WERI-Rb-1 (cell line): ENCODE results near the gene RTP3.

Source experiments
- DNase-seq: peaks from one replicate; pipeline ENCODE4 v3.0.0-alpha.2; 2020
- H3K27ac ChIP-seq: fragments of 250-450 bp; sonication (Bioruptor Pico); 2 replicates; pipeline ENCODE4 v1.5.1; 2020; ENCODE audit warnings: mild to moderate bottlenecking, moderate library complexity
- H3K27me3 ChIP-seq: fragments of 250-450 bp; sonication (Bioruptor Pico); 2 replicates; pipeline ENCODE4 v1.5.1; 2021; ENCODE audit warnings: mild to moderate bottlenecking, low read depth, moderate library complexity; ENCODE audit not compliant: insufficient read depth, severe bottlenecking
- H3K36me3 ChIP-seq: fragments of 250-450 bp; sonication (Bioruptor Pico); 2 replicates; pipeline ENCODE4 v1.5.1; 2020; ENCODE audit warnings: mild to moderate bottlenecking, moderate library complexity
- H3K4me3 ChIP-seq: 2 replicates; pipeline ENCODE4 v1.5.1; 2011; ENCODE audit warnings: low read depth, mild to moderate bottlenecking, control low read depth, low read length
- H3K9me3 ChIP-seq: fragments of 250-450 bp; sonication (Bioruptor Pico); 2 replicates; pipeline ENCODE4 v1.5.1; 2021; ENCODE audit warnings: mild to moderate bottlenecking, moderate library complexity; ENCODE audit not compliant: severe bottlenecking
- TF ChIP-seq, protein P1 (sequence below): IDR thresholded peaks from 2 replicates; pipeline ENCODE4 v1.5.1; 2011; ENCODE audit warnings: low read depth, mild to moderate bottlenecking, control low read depth, inconsistent platforms, low read length

Gene RTP3

DNA sequence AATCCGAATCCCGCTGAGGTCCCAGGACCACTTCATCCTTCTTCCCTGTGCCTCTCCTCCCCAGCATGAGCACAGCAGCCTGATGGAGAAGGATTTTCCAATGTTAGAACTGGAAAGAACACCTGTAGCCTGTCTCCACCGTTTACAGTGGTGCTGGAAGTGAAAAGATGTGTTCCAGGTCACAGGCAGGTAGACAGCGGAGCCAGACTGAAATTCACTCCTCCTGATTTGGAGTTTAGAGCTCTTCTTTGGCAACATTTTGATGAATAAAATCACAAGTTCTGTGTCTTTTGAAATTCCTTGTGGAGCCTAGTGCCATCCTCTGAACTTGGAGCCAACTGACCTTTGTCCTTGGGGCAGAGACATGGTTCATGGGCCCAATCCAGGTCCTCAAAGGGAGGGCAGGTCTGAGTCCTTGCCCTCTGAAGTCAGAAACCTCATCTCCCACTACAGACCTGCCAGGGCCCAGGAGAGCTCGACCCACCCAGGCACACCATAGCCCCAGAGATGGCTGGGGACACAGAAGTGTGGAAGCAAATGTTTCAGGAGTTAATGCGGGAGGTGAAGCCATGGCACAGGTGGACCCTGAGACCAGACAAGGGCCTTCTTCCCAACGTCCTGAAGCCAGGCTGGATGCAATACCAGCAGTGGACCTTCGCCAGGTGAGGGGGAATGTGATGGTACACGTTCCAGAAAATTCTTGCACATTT, at the start of gene RTP3:
RTP3 (plus strand) TSS at position 421 of the 710 bp plus-strand sequence; CDS start at position 508, 87 bp downstream.
- Histone ChIP-seq H3K27me3 (no peaks in the 10 kb centered on the region), H3K4me3 (no peak within 1 kb of the TSS), H3K9me3 (no peaks in the 10 kb centered on the region), H3K36me3 (no peaks in the 10 kb centered on the region), H3K27ac (no peak within 1 kb of the TSS)
- TF ChIP-seq, protein P1, sequence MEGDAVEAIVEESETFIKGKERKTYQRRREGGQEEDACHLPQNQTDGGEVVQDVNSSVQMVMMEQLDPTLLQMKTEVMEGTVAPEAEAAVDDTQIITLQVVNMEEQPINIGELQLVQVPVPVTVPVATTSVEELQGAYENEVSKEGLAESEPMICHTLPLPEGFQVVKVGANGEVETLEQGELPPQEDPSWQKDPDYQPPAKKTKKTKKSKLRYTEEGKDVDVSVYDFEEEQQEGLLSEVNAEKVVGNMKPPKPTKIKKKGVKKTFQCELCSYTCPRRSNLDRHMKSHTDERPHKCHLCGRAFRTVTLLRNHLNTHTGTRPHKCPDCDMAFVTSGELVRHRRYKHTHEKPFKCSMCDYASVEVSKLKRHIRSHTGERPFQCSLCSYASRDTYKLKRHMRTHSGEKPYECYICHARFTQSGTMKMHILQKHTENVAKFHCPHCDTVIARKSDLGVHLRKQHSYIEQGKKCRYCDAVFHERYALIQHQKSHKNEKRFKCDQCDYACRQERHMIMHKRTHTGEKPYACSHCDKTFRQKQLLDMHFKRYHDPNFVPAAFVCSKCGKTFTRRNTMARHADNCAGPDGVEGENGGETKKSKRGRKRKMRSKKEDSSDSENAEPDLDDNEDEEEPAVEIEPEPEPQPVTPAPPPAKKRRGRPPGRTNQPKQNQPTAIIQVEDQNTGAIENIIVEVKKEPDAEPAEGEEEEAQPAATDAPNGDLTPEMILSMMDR, result no peak
- no peak for DNase-seq

DNA sequence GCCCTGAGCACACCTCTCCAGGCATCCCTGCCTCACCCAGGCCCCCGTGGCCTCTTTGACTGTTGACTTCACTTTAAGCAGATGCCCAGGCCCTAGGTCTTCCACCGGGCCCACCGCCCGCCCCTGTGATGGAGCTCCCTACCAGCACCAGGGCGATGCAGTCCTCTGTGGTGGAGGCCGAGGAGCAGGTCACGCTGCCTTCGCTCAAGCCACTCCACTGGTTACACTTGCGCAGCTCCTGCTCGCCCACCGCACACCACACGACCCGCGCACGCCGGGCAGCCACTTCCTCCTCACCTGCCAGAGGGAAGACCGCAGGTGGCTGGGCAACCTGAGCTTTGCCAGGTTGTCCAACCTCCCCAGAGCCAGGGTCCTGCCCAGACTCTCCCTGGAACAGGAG, 49.1 kb upstream of the RTP3 start:
- Histone ChIP-seq H3K27me3 (no peaks in the 10 kb centered on the region), H3K4me3 (no peak overlapping the region), H3K36me3 (no peaks in the 10 kb centered on the region), H3K9me3 (no peaks in the 10 kb centered on the region), H3K27ac (no peak overlapping the region)
- no peak for DNase-seq
- TF ChIP-seq, protein P1, result no peak

DNA sequence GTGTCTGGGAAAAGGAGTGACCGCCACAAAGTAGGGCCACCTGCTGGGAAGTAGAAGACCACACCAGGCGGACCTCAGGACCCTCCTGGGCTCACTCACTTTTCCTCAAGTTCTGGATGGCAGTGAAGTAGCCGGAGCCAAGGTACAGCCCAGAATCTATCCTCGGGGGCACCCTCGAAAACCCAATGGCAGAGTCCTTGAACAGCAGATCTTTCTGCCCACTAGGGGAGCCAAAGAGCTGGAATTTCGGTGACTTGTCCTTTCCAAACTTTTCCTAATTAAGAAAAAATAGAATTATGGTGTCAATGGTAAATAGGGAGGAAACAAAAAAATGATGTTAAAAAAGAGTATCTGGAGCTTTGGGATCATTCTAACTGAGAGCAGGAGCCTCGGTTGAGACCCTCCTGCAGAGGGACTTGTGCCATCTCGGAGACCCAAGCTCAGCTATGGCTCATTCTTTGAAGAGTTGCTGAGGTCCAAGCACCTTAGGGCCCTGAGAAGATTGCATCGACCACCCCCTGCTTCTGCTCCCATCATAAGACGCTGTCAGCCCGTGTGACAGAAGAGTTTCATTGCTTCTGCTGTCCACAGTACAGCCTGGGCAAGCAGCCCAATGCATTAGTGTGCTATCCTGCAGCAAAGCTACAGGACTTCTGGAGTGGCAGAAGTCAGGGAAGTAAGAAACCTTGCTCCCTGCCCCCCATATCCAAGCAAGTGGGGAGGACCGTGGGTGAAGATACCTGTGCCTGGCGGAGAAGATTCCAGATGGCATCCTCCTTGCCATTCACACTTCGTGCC, 47.8 kb upstream of the RTP3 start:
- no peak for DNase-seq
- no peaks in the 10 kb centered on the region for H3K36me3 ChIP-seq
- H3K9me3 ChIP-seq, result no peaks in the 10 kb centered on the region
- TF ChIP-seq, protein P1, result peak; percentile 60
- H3K4me3 ChIP-seq, result no peak overlapping the region
- no peaks in the 10 kb centered on the region for H3K27me3 ChIP-seq
- no peak overlapping the region for H3K27ac ChIP-seq

DNA sequence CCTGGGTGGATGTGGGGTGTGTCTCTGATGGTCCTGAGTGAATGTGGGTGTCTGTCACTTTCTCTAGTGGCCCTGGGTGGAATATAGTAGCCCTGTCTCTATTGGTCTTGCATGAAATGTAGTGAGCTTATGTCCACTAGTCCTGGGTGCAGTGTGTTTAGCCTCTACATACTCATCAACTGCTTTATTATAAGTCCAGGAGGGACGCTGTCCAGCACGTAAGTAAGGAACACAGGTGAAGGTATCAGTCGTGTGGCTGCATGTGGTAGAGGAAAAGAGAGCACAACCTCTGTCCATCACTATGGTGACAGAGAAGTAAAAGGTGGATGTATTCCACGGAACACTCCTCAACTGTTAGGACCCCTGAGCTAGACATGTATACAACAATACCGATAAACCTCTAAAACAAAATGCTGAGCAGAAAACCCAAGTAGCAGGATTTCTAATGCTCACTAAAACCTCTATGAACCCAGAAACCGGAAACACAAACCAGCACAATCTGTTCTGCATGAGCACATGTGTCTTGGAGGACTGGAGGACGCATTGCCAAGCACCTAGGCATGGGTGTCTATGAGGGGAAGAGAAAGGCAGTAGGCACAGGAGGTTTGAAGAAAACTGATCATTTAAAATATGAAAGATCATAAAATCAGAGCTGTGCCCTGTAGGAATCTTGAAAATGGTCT, 44.1 kb upstream of the RTP3 start:
- no peak overlapping the region for H3K27ac ChIP-seq
- no peak for DNase-seq
- no peak overlapping the region for H3K4me3 ChIP-seq
- H3K27me3 ChIP-seq, result no peaks in the 10 kb centered on the region
- TF ChIP-seq, protein P1, result no peak
- no peaks in the 10 kb centered on the region for H3K9me3 ChIP-seq
- H3K36me3 ChIP-seq, result no peaks in the 10 kb centered on the region

DNA sequence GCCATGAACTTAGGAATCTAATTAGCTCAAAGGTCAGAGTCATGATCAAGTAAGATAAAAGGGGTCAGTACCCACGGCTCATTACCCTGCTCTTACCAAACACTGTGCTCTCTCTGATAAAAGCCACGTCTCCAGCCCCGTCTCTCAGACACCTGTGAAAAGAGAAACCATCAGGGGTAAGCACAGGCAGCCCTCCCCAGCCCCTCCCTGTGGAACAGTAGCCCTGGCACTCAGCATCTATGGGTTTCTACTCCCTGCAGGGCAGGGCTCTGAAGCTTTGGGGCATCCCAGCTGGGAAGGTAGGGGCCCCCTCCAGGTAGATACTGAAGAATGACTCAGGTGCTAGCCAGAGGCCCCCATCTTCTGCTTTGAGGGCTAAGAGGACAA, 43.6 kb upstream of the RTP3 start:
- DNase-seq, result no peak

More for the DNA sequence above, 43.6 kb upstream of the RTP3 start:
- Histone ChIP-seq H3K27me3 (no peaks in the 10 kb centered on the region), H3K36me3 (no peaks in the 10 kb centered on the region), H3K4me3 (no peak overlapping the region), H3K9me3 (no peaks in the 10 kb centered on the region), H3K27ac (no peak overlapping the region)
- TF ChIP-seq, protein P1, result no peak
